B cell (primary cell): ENCODE data around the gene KIAA0586. TPM values are rescaled to one million over a fixed set of nuclear protein-coding genes. Genes with fewer than 3 reads are reported as not detected.

Experiments used
- ATAC-seq: fragments of 200-7000 bp; cut with Tn5 transposase; one replicate; pipeline ENCODE4 v1.10.0; 2021; ENCODE audit warnings: low read depth, mild to moderate bottlenecking, moderate number of reproducible peaks, moderate library complexity
- CTCF ChIA-PET: fragments of 350-600 bp; sonication (Branson Sonifier 250); formaldehyde crosslinking; loops from one replicate; lab custom pipeline; 2021; ENCODE audit warnings: antibody characterized with exemption, inconsistent platforms; lab: Charles Lee
- POLR2A ChIA-PET: fragments of 350-600 bp; sonication (Branson Sonifier 250); formaldehyde crosslinking; loops from one replicate; lab custom pipeline; 2021; ENCODE audit warnings: antibody characterized with exemption; lab: Charles Lee
- DNase-seq: peaks from one replicate; pipeline ENCODE4 v3.0.0; 2013
- H2AFZ ChIP-seq: 2 replicates; pipeline ENCODE4 v1.6.1; 2012; ENCODE audit warnings: mild to moderate bottlenecking, low read depth, low read length; ENCODE audit not compliant: insufficient read depth, poor library complexity, severe bottlenecking
- H3K27ac ChIP-seq, 2 donors: 1 replicate in 1 of 2; 2 replicates in 1 of 2; pipeline ENCODE4 v1.5.1; 2012 to 2013; ENCODE audit warnings: low read length in 2 of 2, mild to moderate bottlenecking in 2 of 2, moderate library complexity in 1 of 2
- H3K27me3 ChIP-seq, 4 experiments: fragments of 200-600 bp in 1 of 4; sonication (generic) in 1 of 4; replicated peaks in 1 of 4; 1 replicate in 2 of 4; 2 replicates in 2 of 4; pipeline versions ENCODE4 v1.6.1 to v1.7.0; 2013 to 2016; ENCODE audit warnings: low read length in 3 of 4, mild to moderate bottlenecking in 2 of 4, mixed read lengths in 1 of 4, moderate library complexity in 1 of 4; ENCODE audit not compliant: insufficient read depth in 4 of 4, control insufficient read depth in 3 of 4; ENCODE audit errors: control extremely low read depth in 1 of 4
- H3K36me3 ChIP-seq, 2 experiments: replicated peaks in 1 of 2; 1 replicate in 1 of 2; 2 replicates in 1 of 2; pipeline versions ENCODE4 v1.6.1 to v1.7.1; 2013; ENCODE audit warnings: low read length in 1 of 2; ENCODE audit not compliant: insufficient read depth in 2 of 2, control insufficient read depth in 1 of 2; ENCODE audit errors: control extremely low read depth in 1 of 2, extremely low read depth in 1 of 2
- H3K4me1 ChIP-seq, 2 donors: fragments of 200-600 bp in 1 of 2; sonication (generic) in 1 of 2; 1 replicate in 1 of 2; 2 replicates in 1 of 2; pipeline versions ENCODE4 v1.5.1 to v1.6.1; 2013 to 2017; ENCODE audit warnings: low read length in 2 of 2; ENCODE audit not compliant: control insufficient read depth in 2 of 2, insufficient read depth in 2 of 2
- H3K4me2 ChIP-seq: replicated peaks from 2 replicates; pipeline ENCODE3; 2012; ENCODE audit warnings: mild to moderate bottlenecking, low read depth, low read length; ENCODE audit not compliant: poor library complexity, severe bottlenecking
- H3K4me3 ChIP-seq, 5 experiments: fragments of 200-600 bp in 1 of 5; sonication (generic) in 1 of 5; 1 replicate in 3 of 5; 2 replicates in 2 of 5; pipeline versions ENCODE4 v1.5.1 to v1.7.0; 2011 to 2016; ENCODE audit warnings: low read length in 4 of 5, mild to moderate bottlenecking in 4 of 5, low read depth in 2 of 5, control low read depth in 1 of 5, moderate library complexity in 1 of 5; ENCODE audit not compliant: insufficient read depth in 1 of 5; ENCODE audit errors: control extremely low read depth in 1 of 5, extremely low read depth in 1 of 5
- H3K79me2 ChIP-seq: fragments of 200-600 bp; sonication (generic); one replicate; pipeline ENCODE4 v1.6.0; 2016; ENCODE audit warnings: low read length; ENCODE audit not compliant: control insufficient read depth, insufficient read depth
- H3K9ac ChIP-seq: fragments of 200-600 bp; sonication (generic); 2 replicates; pipeline ENCODE4 v1.6.1; 2017; ENCODE audit warnings: mild to moderate bottlenecking, low read length, moderate library complexity
- H3K9me3 ChIP-seq, 3 donors: one replicate each; pipeline versions ENCODE4 v1.6.1 to v1.7.1; 2013; ENCODE audit warnings: low read length in 2 of 3; ENCODE audit not compliant: control insufficient read depth in 2 of 3, insufficient read depth in 1 of 3; ENCODE audit errors: control extremely low read depth in 1 of 3
- H4K20me1 ChIP-seq: 2 replicates; pipeline ENCODE4 v1.6.0; 2012; ENCODE audit warnings: mild to moderate bottlenecking, low read length; ENCODE audit not compliant: insufficient read depth, control insufficient read depth, poor library complexity, severe bottlenecking
- H3K27ac Mint-ChIP-seq: one replicate; pipeline ENCODE4 v1.8.0; 2021; ENCODE audit warnings: mixed read lengths
- H3K27me3 Mint-ChIP-seq: one replicate; pipeline ENCODE4 v1.8.0; 2021; ENCODE audit warnings: mixed read lengths
- H3K4me1 Mint-ChIP-seq: one replicate; pipeline ENCODE4 v1.8.0; 2021; ENCODE audit warnings: mixed read lengths
- H3K4me3 Mint-ChIP-seq: one replicate; pipeline ENCODE4 v1.8.0; 2021; ENCODE audit warnings: mixed read lengths
- H3K9me3 Mint-ChIP-seq: one replicate; pipeline ENCODE4 v1.8.0; 2022; ENCODE audit warnings: mixed read lengths; ENCODE audit not compliant: insufficient read depth
- EZH2 ChIP-seq: IDR thresholded peaks from 2 replicates; pipeline ENCODE4 v1.6.1; 2012; ENCODE audit warnings: borderline replicate concordance, low read depth, mild to moderate bottlenecking, moderate library complexity, low read length; ENCODE audit not compliant: insufficient read depth, poor library complexity, severe bottlenecking
- WGBS: methylation state at CpG from one replicate; pipeline ENCODE4 v1.1.5; 2013; ENCODE audit warnings: missing lambda C conversion rate; ENCODE audit not compliant: insufficient coverage; 5-methylcytosine and 5-hydroxymethylcytosine counted together
- intact Hi-C: fragments of 100-400 bp; cut with micrococcal nuclease; formaldehyde crosslinking; loops from one replicate; pipeline ENCODE4 v1.10.0; 2022
- polyA minus RNA-seq: library from RNA; depleted of rRNA, polyadenylated mRNA; stranded (reverse); fragments of >200 nt; gene quantifications from 2 replicates; pipeline ENCODE4 v1.2.3, GENCODE V29; 2012
- polyA plus RNA-seq: library from polyadenylated mRNA; depleted of rRNA; stranded (reverse); fragments of >200 nt; gene quantifications from 2 replicates; pipeline ENCODE4 v1.2.3, GENCODE V29; 2012
- total RNA-seq, 2 donors: library from RNA; stranded (reverse); fragments of 120-200 nt in 1 of 2; gene quantifications; 1 replicate in 1 of 2; 2 replicates in 1 of 2; pipeline versions ENCODE4 v1.2.3 to v1.2.4, GENCODE V29; 2013 to 2022
- TF ChIP-seq, protein P1 (sequence below): fragments of 200-600 bp; IDR thresholded peaks from one replicate; pipeline ENCODE4 v1.8.0; 2022; ENCODE audit warnings: antibody characterized with exemption, mild to moderate bottlenecking

KIAA0586 gene
- 27.5 and 40.6 TPM in 2 replicates for total RNA-seq
- total RNA-seq (2013), result 29.0 TPM
- 10.7 and 12.2 TPM in 2 replicates for polyA plus RNA-seq
- 13.4 and 15.5 TPM in 2 replicates for polyA minus RNA-seq

- peak within 1 kb of the TSS; percentile 100 for H3K9ac ChIP-seq
- H3K79me2 ChIP-seq, result peaks cover 41% of the 10 kb centered on the region
- DNase-seq (peak; percentile 98), ATAC-seq (peak; percentile 91)
- Mint-ChIP-seq H3K4me1 (peaks cover 39% of the 10 kb centered on the region), H3K9me3 (no peaks in the 10 kb centered on the region), H3K27me3 (no peaks in the 10 kb centered on the region), H3K27ac (peak within 1 kb of the TSS; percentile 95), H3K4me3 (peak within 1 kb of the TSS; percentile 89)
- WGBS, result under 1% methylated on average over 17 of the region's 33 CpGs
- peak within 1 kb of the TSS; percentile 96 to 98 for H3K27ac ChIP-seq
- peak within 1 kb of the TSS; percentile 74 to 99 (median 96) for H3K4me3 ChIP-seq
- TF ChIP-seq EZH2, result no peak
- TF ChIP-seq, protein P1, sequence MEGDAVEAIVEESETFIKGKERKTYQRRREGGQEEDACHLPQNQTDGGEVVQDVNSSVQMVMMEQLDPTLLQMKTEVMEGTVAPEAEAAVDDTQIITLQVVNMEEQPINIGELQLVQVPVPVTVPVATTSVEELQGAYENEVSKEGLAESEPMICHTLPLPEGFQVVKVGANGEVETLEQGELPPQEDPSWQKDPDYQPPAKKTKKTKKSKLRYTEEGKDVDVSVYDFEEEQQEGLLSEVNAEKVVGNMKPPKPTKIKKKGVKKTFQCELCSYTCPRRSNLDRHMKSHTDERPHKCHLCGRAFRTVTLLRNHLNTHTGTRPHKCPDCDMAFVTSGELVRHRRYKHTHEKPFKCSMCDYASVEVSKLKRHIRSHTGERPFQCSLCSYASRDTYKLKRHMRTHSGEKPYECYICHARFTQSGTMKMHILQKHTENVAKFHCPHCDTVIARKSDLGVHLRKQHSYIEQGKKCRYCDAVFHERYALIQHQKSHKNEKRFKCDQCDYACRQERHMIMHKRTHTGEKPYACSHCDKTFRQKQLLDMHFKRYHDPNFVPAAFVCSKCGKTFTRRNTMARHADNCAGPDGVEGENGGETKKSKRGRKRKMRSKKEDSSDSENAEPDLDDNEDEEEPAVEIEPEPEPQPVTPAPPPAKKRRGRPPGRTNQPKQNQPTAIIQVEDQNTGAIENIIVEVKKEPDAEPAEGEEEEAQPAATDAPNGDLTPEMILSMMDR, result no peak
- H3K9me3 ChIP-seq, result no peaks in the 10 kb centered on the region
- no peaks in the 10 kb centered on the region for H3K27me3 ChIP-seq
- ChIA-PET CTCF (interaction anchor here (0.9 to 2.1 kb wide), 4 partner anchors 10 to 227 kb away, joined by 3 to 15 read pairs (median 4); partner anchors contain the start of genes ACTR10, ARID4A and TOMM20L), POLR2A (interaction anchor here (1.0 to 2.5 kb wide), 3 partner anchors 32 to 183 kb away, joined by 3 to 23 read pairs (median 4); partner anchors contain the start of genes ARID4A, PSMA3 and TOMM20L)
- intact Hi-C loops, result loop anchor here (1.0 to 10.0 kb wide), 7 partner anchors 31 to 1853 kb away; partner anchors contain the start of genes ACTR10, ARID4A, JKAMP and L3HYPDH
- H3K4me1 ChIP-seq, result peaks cover 15 to 19% of the 10 kb centered on the region in 2 donors
- peaks cover 0 to 6% of the 10 kb centered on the region in 2 experiments for H3K36me3 ChIP-seq
- H2AFZ ChIP-seq, result peak within 1 kb of the TSS; percentile 100
- no peaks in the 10 kb centered on the region for H4K20me1 ChIP-seq
- H3K4me2 ChIP-seq, result peak within 1 kb of the TSS; percentile 97
Observed at GRCh38 chr14:58427281-58428117, at the start of gene KIAA0586, which contains the start of gene TIMM9. TSS of gene KIAA0586 (plus strand) at chr14:58427719. CDS start at chr14:58428265, 546 bp downstream. TSS of gene TIMM9 (minus strand) at chr14:58427531. CDS start at chr14:58411945, 15,586 bp downstream.
